Ovary (tissue), 9 donors: Measurements from ENCODE around the gene MOCS1. TPM values are rescaled to one million over a fixed set of nuclear protein-coding genes. Genes with fewer than 3 reads are reported as not detected.

Source experiments
- DNase-seq, 5 donors: peaks; one replicate each; pipeline ENCODE4 v3.0.0-alpha.2; 2019 to 2020
- H3K27ac ChIP-seq, 2 donors: fragments of 200-600 bp; one replicate each; pipeline versions ENCODE4 v1.5.1 to v1.8.0; 2019 to 2022
- H3K27me3 ChIP-seq: fragments of 200-600 bp; one replicate; pipeline ENCODE4 v1.8.0; 2022
- H3K36me3 ChIP-seq: fragments of 200-600 bp; sonication (generic); one replicate; pipeline ENCODE4 v1.5.1; 2019
- H3K4me1 ChIP-seq: one replicate; pipeline ENCODE4 v1.8.1; 2013; ENCODE audit warnings: mild to moderate bottlenecking, moderate library complexity; ENCODE audit not compliant: insufficient read depth
- H3K4me3 ChIP-seq: fragments of 200-600 bp; sonication (generic); one replicate; pipeline ENCODE4 v1.5.1; 2017
- H3K9me3 ChIP-seq, 2 donors: fragments of 200-600 bp in 1 of 2; sonication (generic) in 1 of 2; one replicate each; pipeline versions ENCODE4 v1.5.1 to v1.8.1; 2013 to 2019; ENCODE audit warnings: mild to moderate bottlenecking in 1 of 2, moderate library complexity in 1 of 2
- EP300 ChIP-seq: sonication (generic); formaldehyde crosslinking; IDR thresholded peaks from one replicate; pipeline ENCODE4 v1.6.1; 2017; ENCODE audit warnings: antibody characterized with exemption
- POLR2A ChIP-seq: fragments of 450-650 bp; IDR thresholded peaks from one replicate; pipeline ENCODE4 v1.6.1; 2017; ENCODE audit warnings: antibody characterized with exemption, mild to moderate bottlenecking, moderate library complexity
- WGBS, 3 donors: extraction: QIAGEN DNeasy Blood & Tissue Kit in 1 of 3; methylation state at CpG; one replicate each; pipeline versions ENCODE4 v1.1.5 to v1.1.7; 2013 to 2017; 5-methylcytosine and 5-hydroxymethylcytosine counted together
- intact Hi-C, 4 donors: fragments of 100-400 bp; cut with DNase I; formaldehyde crosslinking; loops; one replicate each; pipeline versions ENCODE4 v1.11.0 to v1.15.1; 2022 to 2023
- polyA plus RNA-seq, 2 donors: library from polyadenylated mRNA; stranded (reverse); fragments of 200-250 nt in 1 of 2; fragments of 350-450 nt in 1 of 2; fragmentation: Illumina TruSeq in 1 of 2; extraction: RNeasy Lipid Tissue Mini Kit (QIAGEN cat#74804) in 1 of 2; gene quantifications; one replicate each; pipeline ENCODE4 v1.2.3, GENCODE V29; 2013 to 2014
- total RNA-seq, 7 donors: library from RNA; depleted of rRNA in 2 of 7; stranded (reverse); fragments of >200 nt in 2 of 7; fragmentation: NEBNext Ultra II Directional in 3 of 7; extraction: Animal tissue kit (Norgen Biotek cat#: 25700) in 3 of 7; gene quantifications; one replicate each; pipeline versions ENCODE4 v1.1.0 to v1.2.4, GENCODE V29; 2016 to 2023
- TF ChIP-seq, protein P1 (sequence below), 3 donors: fragments of 450-650 bp in 2 of 3; fragments of 200-600 bp in 1 of 3; IDR thresholded peaks; one replicate each; pipeline versions ENCODE4 v1.5.1 to v1.8.0; 2016 to 2022; ENCODE audit warnings: antibody characterized with exemption in 3 of 3, mild to moderate bottlenecking in 1 of 3
- donor health status: DM: no; HTN: no; CAD: no; lungs with moderate emphysema.
- donor health status: DM: no; HTN: no; CAD: no.
- donor health status: Bipolar disorder and iron deficiency.
- donor health status: DM: yes; HTN: yes; CAD: no.
- donor health status: DM: no; HTN: no; CAD: no.
- donor health status: DM: yes; HTN: yes; CAD: no.

MOCS1 gene
- total and polyA plus RNA-seq, 9 donors: 10.9 to 21.8 (median 16.7) TPM

DNA sequence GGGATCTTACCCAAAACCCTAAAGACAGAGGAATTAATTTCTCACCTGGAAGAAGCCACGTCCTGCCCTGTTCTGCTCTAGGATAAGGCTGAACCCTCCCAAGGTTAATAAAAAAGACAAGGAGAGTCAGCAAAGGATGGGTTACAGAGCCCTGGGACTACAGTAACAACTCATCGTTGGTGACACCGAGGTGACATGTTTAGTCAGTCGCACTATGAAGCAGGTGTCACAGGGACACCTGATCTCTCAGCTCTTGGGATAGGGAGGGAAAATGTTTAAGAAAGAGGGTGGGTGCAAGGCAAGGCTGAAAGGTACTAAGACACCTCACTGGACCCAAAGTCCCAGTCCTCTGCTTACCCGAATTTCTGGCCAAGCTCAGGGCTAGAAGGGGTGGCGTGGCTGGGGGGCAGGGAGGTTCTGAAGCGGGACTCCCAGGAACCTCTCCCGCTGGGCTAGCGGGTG, 562 bp downstream of the MOCS1 start:
- TF ChIP-seq POLR2A (no peak), EP300 (no peak)
- TF ChIP-seq, protein P1, sequence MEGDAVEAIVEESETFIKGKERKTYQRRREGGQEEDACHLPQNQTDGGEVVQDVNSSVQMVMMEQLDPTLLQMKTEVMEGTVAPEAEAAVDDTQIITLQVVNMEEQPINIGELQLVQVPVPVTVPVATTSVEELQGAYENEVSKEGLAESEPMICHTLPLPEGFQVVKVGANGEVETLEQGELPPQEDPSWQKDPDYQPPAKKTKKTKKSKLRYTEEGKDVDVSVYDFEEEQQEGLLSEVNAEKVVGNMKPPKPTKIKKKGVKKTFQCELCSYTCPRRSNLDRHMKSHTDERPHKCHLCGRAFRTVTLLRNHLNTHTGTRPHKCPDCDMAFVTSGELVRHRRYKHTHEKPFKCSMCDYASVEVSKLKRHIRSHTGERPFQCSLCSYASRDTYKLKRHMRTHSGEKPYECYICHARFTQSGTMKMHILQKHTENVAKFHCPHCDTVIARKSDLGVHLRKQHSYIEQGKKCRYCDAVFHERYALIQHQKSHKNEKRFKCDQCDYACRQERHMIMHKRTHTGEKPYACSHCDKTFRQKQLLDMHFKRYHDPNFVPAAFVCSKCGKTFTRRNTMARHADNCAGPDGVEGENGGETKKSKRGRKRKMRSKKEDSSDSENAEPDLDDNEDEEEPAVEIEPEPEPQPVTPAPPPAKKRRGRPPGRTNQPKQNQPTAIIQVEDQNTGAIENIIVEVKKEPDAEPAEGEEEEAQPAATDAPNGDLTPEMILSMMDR (IDR thresholded peaks at IDR 0.05): no peak
- intact Hi-C loops: no loop called here
- DNase-seq: no peak

DNA sequence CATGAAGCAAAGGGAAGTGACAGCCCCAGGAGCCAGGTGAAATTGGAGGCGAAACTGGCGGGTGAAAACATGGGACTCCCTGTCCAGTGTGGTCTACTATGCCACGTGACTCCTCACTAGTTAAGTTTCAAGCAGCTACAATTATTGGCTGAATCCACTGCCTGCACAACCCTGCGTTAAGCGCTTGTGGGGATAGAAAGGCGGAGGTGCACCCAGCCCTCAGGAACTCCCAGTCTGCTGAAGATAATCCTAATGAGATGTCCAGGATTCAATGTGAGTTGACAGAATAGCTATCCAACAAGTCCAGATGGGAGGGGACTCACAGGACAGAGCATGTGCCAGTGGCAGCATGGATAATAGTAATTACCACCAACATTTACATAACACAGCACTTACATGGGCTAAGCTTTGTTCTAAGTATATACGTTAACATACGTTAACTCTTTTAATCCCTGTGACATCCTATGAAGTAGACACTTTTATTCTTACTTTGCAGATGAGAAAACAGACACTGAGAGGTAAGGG, 1.8 kb downstream of the MOCS1 start:
- Histone ChIP-seq H3K36me3 (no peaks in the 10 kb centered on the region), H3K4me1 (peaks cover 4% of the 10 kb centered on the region), H3K4me3 (no peak overlapping the region), H3K27me3 (no peaks in the 10 kb centered on the region), H3K9me3 (no peaks in the 10 kb centered on the region), H3K27ac (no peak overlapping the region)
- WGBS, 3 donors: 90 to 93% (median 91%) methylated on average over 8 of the region's 8 CpGs
- intact Hi-C loops: no loop called here
- no peak for DNase-seq
- no peak for TF ChIP-seq EP300
- TF ChIP-seq, protein P1 (IDR thresholded peaks at IDR 0.05): no peak
- no peak for TF ChIP-seq POLR2A

More for the DNA sequence above, 562 bp downstream of the MOCS1 start:
- peak overlapping the region; percentile 81 to 85 for H3K27ac ChIP-seq
- H3K36me3 ChIP-seq: no peaks in the 10 kb centered on the region
- H3K9me3 ChIP-seq: no peaks in the 10 kb centered on the region
- H3K4me3 ChIP-seq: peak overlapping the region; percentile 86
- no peaks in the 10 kb centered on the region for H3K27me3 ChIP-seq
- peaks cover 4% of the 10 kb centered on the region for H3K4me1 ChIP-seq
- 19 to 25% (median 21%) methylated on average over 9 of the region's 9 CpGs for WGBS, 3 donors

DNA sequence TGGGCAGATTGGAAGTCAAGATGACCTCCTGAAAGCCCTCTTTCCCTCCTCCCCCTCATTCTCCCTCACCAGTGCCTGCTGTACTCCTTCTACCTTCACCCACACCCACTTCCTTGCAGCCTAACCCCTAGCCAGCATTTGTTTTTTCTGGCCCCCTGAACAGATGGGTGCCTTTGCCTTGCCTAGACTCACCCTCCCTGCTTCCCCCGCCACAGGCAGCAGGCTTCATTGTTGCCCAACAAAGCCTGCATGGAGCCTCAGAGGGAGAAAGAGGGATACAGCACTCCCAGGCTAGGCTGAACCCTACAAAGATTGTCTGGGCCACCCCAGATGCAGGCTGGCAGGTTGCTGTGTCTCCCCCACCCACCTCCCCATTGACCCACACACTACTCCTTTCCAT, 2.7 kb downstream of the MOCS1 start:
- WGBS, 3 donors: 79 to 94% (median 92%) methylated on average over 1 of the region's 1 CpG
- H3K27me3 ChIP-seq: no peaks in the 10 kb centered on the region
- peaks cover 4% of the 10 kb centered on the region for H3K4me1 ChIP-seq
- no peaks in the 10 kb centered on the region for H3K36me3 ChIP-seq
- no peak overlapping the region for H3K4me3 ChIP-seq
- DNase-seq: no peak
- no peak overlapping the region for H3K27ac ChIP-seq
- intact Hi-C loops: no loop called here
- TF ChIP-seq, protein P1 (IDR thresholded peaks at IDR 0.05): no peak
- no peak for TF ChIP-seq EP300
- TF ChIP-seq POLR2A: no peak
- no peaks in the 10 kb centered on the region for H3K9me3 ChIP-seq

DNA sequence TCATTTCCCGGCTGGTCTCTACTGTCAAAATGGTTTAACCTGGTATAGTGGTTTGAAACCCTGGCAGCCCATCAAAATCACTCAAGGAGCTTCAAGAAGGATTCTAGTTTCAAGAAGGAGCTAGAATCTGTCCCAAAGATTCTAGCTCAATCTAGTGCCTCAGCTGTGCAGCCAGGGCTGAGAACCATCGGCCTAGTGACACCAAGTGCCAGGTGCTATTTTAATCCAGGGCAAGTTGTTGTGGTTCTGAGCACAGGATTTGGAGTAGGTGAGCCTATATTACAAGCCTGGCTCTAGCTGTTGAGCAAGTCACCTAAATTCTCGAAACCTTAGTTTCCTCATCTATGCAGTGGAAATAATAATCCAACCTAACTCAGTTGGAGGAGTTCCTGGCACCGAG, 3.7 kb downstream of the MOCS1 start:
- WGBS, 3 donors: 84 to 92% (median 87%) methylated on average over 4 of the region's 4 CpGs
- Histone ChIP-seq H3K36me3 (no peaks in the 10 kb centered on the region), H3K4me3 (no peak overlapping the region), H3K9me3 (no peaks in the 10 kb centered on the region), H3K4me1 (peaks cover 4% of the 10 kb centered on the region), H3K27ac (no peak overlapping the region), H3K27me3 (no peaks in the 10 kb centered on the region)
- no peak for DNase-seq
- intact Hi-C loops: no loop called here
- TF ChIP-seq, protein P1 (IDR thresholded peaks at IDR 0.05): no peak
- no peak for TF ChIP-seq EP300
- TF ChIP-seq POLR2A: no peak
